ENCODE data around the gene ZNF593OS.

ZNF593OS gene

GRCh38 chr1:26127235-26128163 is 44.1 kb downstream of the ZNF593OS start:
- peaks cover 42% of the 10 kb centered on the region for H3K4me1 ChIP-seq (ENCODE audit: control insufficient read depth, insufficient read depth, low read length)
- no peaks in the 10 kb centered on the region for H3K27me3 ChIP-seq (ENCODE audit: control insufficient read depth, insufficient read depth, low read length)
- H3K4me3 ChIP-seq (ENCODE audit: low read length): peak overlapping the region; percentile 26
- peak overlapping the region; percentile 73 for H3K9ac ChIP-seq (ENCODE audit: low read length)
- H3K9me3 ChIP-seq (ENCODE audit: control insufficient read depth, low read length): no peaks in the 10 kb centered on the region
- no peaks in the 10 kb centered on the region for H3K36me3 ChIP-seq (ENCODE audit: control insufficient read depth, insufficient read depth, low read length)

GRCh38 chr1:26126321-26127084 is 45.1 kb downstream of the ZNF593OS start:
- peaks cover 49% of the 10 kb centered on the region for H3K4me1 ChIP-seq (ENCODE audit: control insufficient read depth, insufficient read depth, low read length)
- no peaks in the 10 kb centered on the region for H3K9me3 ChIP-seq (ENCODE audit: control insufficient read depth, low read length)
- peak overlapping the region; percentile 73 for H3K9ac ChIP-seq (ENCODE audit: low read length)
- no peaks in the 10 kb centered on the region for H3K36me3 ChIP-seq (ENCODE audit: control insufficient read depth, insufficient read depth, low read length)
- H3K4me3 ChIP-seq (ENCODE audit: low read length): no peak overlapping the region
- H3K27me3 ChIP-seq (ENCODE audit: control insufficient read depth, insufficient read depth, low read length): no peaks in the 10 kb centered on the region

- Histone ChIP-seq H3K4me1 (ENCODE audit: control insufficient read depth, insufficient read depth, low read length) (peaks cover 49% of the 10 kb centered on the region), H3K27me3 (ENCODE audit: control insufficient read depth, insufficient read depth, low read length) (no peaks in the 10 kb centered on the region), H3K4me3 (ENCODE audit: low read length) (no peak overlapping the region), H3K36me3 (ENCODE audit: control insufficient read depth, insufficient read depth, low read length) (no peaks in the 10 kb centered on the region), H3K9me3 (ENCODE audit: control insufficient read depth, low read length) (no peaks in the 10 kb centered on the region), H3K9ac (ENCODE audit: low read length) (peak overlapping the region; percentile 73)
These were observed 45.7 kb downstream of the ZNF593OS start for GRCh38 chr1:26125946-26126320.

GRCh38 chr1:26125382-26125781 is 46.2 kb downstream of the ZNF593OS start:
- Histone ChIP-seq H3K9ac (ENCODE audit: low read length) (no peak overlapping the region), H3K4me3 (ENCODE audit: low read length) (no peak overlapping the region), H3K27me3 (ENCODE audit: control insufficient read depth, insufficient read depth, low read length) (no peaks in the 10 kb centered on the region), H3K36me3 (ENCODE audit: control insufficient read depth, insufficient read depth, low read length) (no peaks in the 10 kb centered on the region), H3K9me3 (ENCODE audit: control insufficient read depth, low read length) (no peaks in the 10 kb centered on the region), H3K4me1 (ENCODE audit: control insufficient read depth, insufficient read depth, low read length) (peaks cover 49% of the 10 kb centered on the region)

GRCh38 chr1:26124418-26125331 is 47.0 kb downstream of the ZNF593OS start:
- Histone ChIP-seq H3K36me3 (ENCODE audit: control insufficient read depth, insufficient read depth, low read length) (no peaks in the 10 kb centered on the region), H3K4me1 (ENCODE audit: control insufficient read depth, insufficient read depth, low read length) (peaks cover 49% of the 10 kb centered on the region), H3K9ac (ENCODE audit: low read length) (no peak overlapping the region), H3K4me3 (ENCODE audit: low read length) (no peak overlapping the region), H3K9me3 (ENCODE audit: control insufficient read depth, low read length) (no peaks in the 10 kb centered on the region), H3K27me3 (ENCODE audit: control insufficient read depth, insufficient read depth, low read length) (no peaks in the 10 kb centered on the region)

GRCh38 chr1:26122988-26123973 is 48.4 kb downstream of the ZNF593OS start:
- Histone ChIP-seq H3K4me1 (ENCODE audit: control insufficient read depth, insufficient read depth, low read length) (peaks cover 42% of the 10 kb centered on the region), H3K9me3 (ENCODE audit: control insufficient read depth, low read length) (no peaks in the 10 kb centered on the region), H3K27me3 (ENCODE audit: control insufficient read depth, insufficient read depth, low read length) (no peaks in the 10 kb centered on the region), H3K36me3 (ENCODE audit: control insufficient read depth, insufficient read depth, low read length) (no peaks in the 10 kb centered on the region), H3K9ac (ENCODE audit: low read length) (no peak overlapping the region), H3K4me3 (ENCODE audit: low read length) (no peak overlapping the region)

- no peaks in the 10 kb centered on the region for H3K27me3 ChIP-seq (ENCODE audit: control insufficient read depth, insufficient read depth, low read length)
- no peaks in the 10 kb centered on the region for H3K9me3 ChIP-seq (ENCODE audit: control insufficient read depth, low read length)
- H3K4me1 ChIP-seq (ENCODE audit: control insufficient read depth, insufficient read depth, low read length): peaks cover 40% of the 10 kb centered on the region
- H3K36me3 ChIP-seq (ENCODE audit: control insufficient read depth, insufficient read depth, low read length): no peaks in the 10 kb centered on the region
- no peak overlapping the region for H3K4me3 ChIP-seq (ENCODE audit: low read length)
- no peak overlapping the region for H3K9ac ChIP-seq (ENCODE audit: low read length)
These were observed 49.5 kb downstream of the ZNF593OS start for GRCh38 chr1:26121854-26122773.

- no peaks in the 10 kb centered on the region for H3K36me3 ChIP-seq (ENCODE audit: control insufficient read depth, insufficient read depth, low read length)
- H3K27me3 ChIP-seq (ENCODE audit: control insufficient read depth, insufficient read depth, low read length): no peaks in the 10 kb centered on the region
- no peak overlapping the region for H3K4me3 ChIP-seq (ENCODE audit: low read length)
- H3K9me3 ChIP-seq (ENCODE audit: control insufficient read depth, low read length): no peaks in the 10 kb centered on the region
- peaks cover 30% of the 10 kb centered on the region for H3K4me1 ChIP-seq (ENCODE audit: control insufficient read depth, insufficient read depth, low read length)
- H3K9ac ChIP-seq (ENCODE audit: low read length): no peak overlapping the region
These were observed 51.6 kb downstream of the ZNF593OS start for GRCh38 chr1:26119892-26120608.
